GM23338 (cell line): ENCODE results near the gene CHTF8. TPM values are rescaled to one million over a fixed set of nuclear protein-coding genes. Genes with fewer than 3 reads are reported as not detected.
A peak's percentile ranks its signal among the peaks of the same experiment; 100 is the strongest.

ENCODE experiments used
- ATAC-seq: fragments of 200-7000 bp; cut with Tn5 transposase; 3 replicates; pipeline ENCODE4 v1.9.1; 2020
- DNase-seq: peaks from one replicate; pipeline ENCODE4 v3.0.0-alpha.2; 2015; ENCODE audit warnings: low spot score
- H2AFZ ChIP-seq: fragments of 200-600 bp; sonication (generic); 2 replicates; pipeline ENCODE4 v1.8.0; 2016; ENCODE audit warnings: antibody characterized with exemption, mild to moderate bottlenecking, moderate library complexity
- H3F3A ChIP-seq: fragments of 200-600 bp; sonication (generic); replicated peaks from 2 replicates; pipeline ENCODE4 v1.8.0; 2017; ENCODE audit warnings: antibody characterized with exemption, mixed run types, low read depth
- H3K27ac ChIP-seq: fragments of 200-600 bp; sonication (generic); 2 replicates; pipeline ENCODE4 v1.6.1; 2016; ENCODE audit warnings: low read depth
- H3K27me3 ChIP-seq: fragments of 200-600 bp; sonication (generic); 2 replicates; pipeline ENCODE4 v1.8.0; 2016; ENCODE audit warnings: mild to moderate bottlenecking, mixed run types, moderate library complexity; ENCODE audit not compliant: insufficient read depth
- H3K36me3 ChIP-seq: fragments of 200-600 bp; sonication (generic); 2 replicates; pipeline ENCODE4 v1.8.0; 2016; ENCODE audit warnings: mild to moderate bottlenecking; ENCODE audit not compliant: insufficient read depth
- H3K4me1 ChIP-seq: fragments of 200-600 bp; sonication (generic); 2 replicates; pipeline ENCODE4 v1.8.0; 2016; ENCODE audit warnings: mild to moderate bottlenecking, moderate library complexity; ENCODE audit not compliant: insufficient read depth
- H3K4me2 ChIP-seq: fragments of 200-600 bp; sonication (generic); 2 replicates; pipeline ENCODE4 v1.7.1; 2017; ENCODE audit warnings: mixed run types
- H3K4me3 ChIP-seq: fragments of 200-600 bp; sonication (generic); 2 replicates; pipeline ENCODE4 v1.6.1; 2016; ENCODE audit warnings: mixed run types
- H3K79me2 ChIP-seq: fragments of 200-600 bp; sonication (generic); replicated peaks from 2 replicates; pipeline ENCODE4 v1.8.0; 2017; ENCODE audit warnings: mild to moderate bottlenecking; ENCODE audit not compliant: insufficient read depth
- H3K9me2 ChIP-seq: fragments of 200-600 bp; sonication (generic); 2 replicates; pipeline ENCODE4 v1.8.0; 2017; ENCODE audit not compliant: insufficient read depth
- H4K20me1 ChIP-seq: fragments of 200-600 bp; sonication (generic); replicated peaks from 2 replicates; pipeline ENCODE4 v1.8.0; 2017; ENCODE audit warnings: mild to moderate bottlenecking; ENCODE audit not compliant: insufficient read depth
- H3K27ac Mint-ChIP-seq: 2 replicates; pipeline ENCODE4 v1.8.0; 2020; ENCODE audit warnings: inconsistent platforms, mild to moderate bottlenecking, moderate library complexity, mixed read lengths
- H3K27me3 Mint-ChIP-seq: 3 replicates; pipeline ENCODE4 v1.8.0; 2022; ENCODE audit warnings: low read depth, mild to moderate bottlenecking, moderate library complexity, mixed read lengths, inconsistent platforms; ENCODE audit not compliant: insufficient read depth, poor library complexity
- H3K36me3 Mint-ChIP-seq: 3 replicates; pipeline ENCODE4 v1.8.0; 2021; ENCODE audit warnings: low read depth, mild to moderate bottlenecking, inconsistent platforms, moderate library complexity, mixed read lengths
- H3K4me1 Mint-ChIP-seq: 3 replicates; pipeline ENCODE4 v1.8.0; 2020; ENCODE audit warnings: mild to moderate bottlenecking, inconsistent platforms, mixed read lengths
- H3K4me3 Mint-ChIP-seq: 3 replicates; pipeline ENCODE4 v1.8.0; 2021; ENCODE audit warnings: moderate library complexity, mild to moderate bottlenecking, inconsistent platforms, mixed read lengths
- H3K9me3 Mint-ChIP-seq: 3 replicates; pipeline ENCODE4 v1.8.0; 2020; ENCODE audit warnings: moderate library complexity, mild to moderate bottlenecking, inconsistent platforms, mixed read lengths
- CREB1 ChIP-seq: fragments of 250-450 bp; sonication (Bioruptor Pico); IDR thresholded peaks from 2 replicates; pipeline ENCODE4 v1.5.0; 2020; ENCODE audit warnings: low read depth, mild to moderate bottlenecking, moderate library complexity
- CTCF ChIP-seq, 2 experiments: fragments of 200-600 bp in 1 of 2; sonication (generic) in 1 of 2; conservative IDR thresholded peaks; 2 replicates each; pipeline versions ENCODE4 v1.5.1 to v1.6.1; 2016 to 2017; ENCODE audit warnings: antibody characterized with exemption in 2 of 2, low read depth in 2 of 2, mild to moderate bottlenecking in 2 of 2, moderate library complexity in 1 of 2
- ETS1 ChIP-seq: IDR thresholded peaks from 2 replicates; pipeline ENCODE4 v1.6.1; 2016; ENCODE audit warnings: antibody characterized with exemption
- EZH2 ChIP-seq: fragments of 200-600 bp; sonication (generic); IDR thresholded peaks from one replicate; pipeline ENCODE4 v1.8.0; 2017; ENCODE audit warnings: antibody characterized with exemption, mild to moderate bottlenecking, low read depth; ENCODE audit not compliant: unreplicated experiment
- JUNB ChIP-seq: IDR thresholded peaks from one replicate; pipeline ENCODE4 v1.6.1; 2016; ENCODE audit warnings: antibody characterized with exemption; ENCODE audit not compliant: unreplicated experiment
- POLR2AphosphoS5 ChIP-seq: IDR thresholded peaks from 2 replicates; pipeline ENCODE4 v1.6.1; 2016; ENCODE audit warnings: antibody characterized with exemption, low read depth
- REST ChIP-seq: IDR thresholded peaks from one replicate; pipeline ENCODE4 v1.6.1; 2018; ENCODE audit warnings: antibody characterized with exemption; ENCODE audit not compliant: unreplicated experiment
- STAT1 ChIP-seq: IDR thresholded peaks from one replicate; pipeline ENCODE4 v1.6.1; 2016; ENCODE audit warnings: antibody characterized with exemption; ENCODE audit not compliant: unreplicated experiment
- ZNF331 ChIP-seq: fragments of 250-450 bp; sonication (Bioruptor Pico); IDR thresholded peaks from 2 replicates; pipeline ENCODE4 v1.5.0; 2020; ENCODE audit warnings: low read depth, mild to moderate bottlenecking, moderate library complexity
- ZNF462 ChIP-seq: fragments of 250-450 bp; sonication (Bioruptor Pico); IDR thresholded peaks from 2 replicates; pipeline ENCODE4 v1.5.0; 2020; ENCODE audit warnings: mild to moderate bottlenecking, moderate library complexity
- polyA plus RNA-seq: library from polyadenylated mRNA; unstranded; fragments of >200 nt; fragmentation: Nextera tagmentation; extraction: Ambion mirVana; gene quantifications from 2 replicates; pipeline ENCODE4 v1.2.1, GENCODE V29; 2016
- total RNA-seq: library from RNA; depleted of rRNA; stranded (reverse); fragments of >200 nt; shearing (Covaris generic); gene quantifications from 2 replicates; pipeline ENCODE4 v1.2.3, GENCODE V29; 2014

CHTF8 gene
- total and polyA plus RNA-seq, 2 experiments from 2014 or later: 24.4 to 155 TPM

- TF ChIP-seq REST (no peak), CTCF (conservative IDR thresholded peaks at IDR 0.05; ENCODE audit: low read depth in 2 of 2) (no peak), ZNF331 (CRISPR knock-in tag) (no peak)
Measured at GRCh38 chr16:69088684-69089083, 43.7 kb downstream of the CHTF8 start (continued).

- no peak overlapping the region for H3K4me3 Mint-ChIP-seq
- H3K27me3 ChIP-seq: no peaks in the 10 kb centered on the region
- H3K79me2 ChIP-seq: no peaks in the 10 kb centered on the region
- H3K4me3 ChIP-seq: no peak overlapping the region
- peak overlapping the region; percentile 10; the same call in 1 of the 2 replicates for H3K27ac Mint-ChIP-seq
- H3K27ac ChIP-seq: peak overlapping the region; percentile 32; the same call in 1 of the 2 replicates
- H3K4me1 Mint-ChIP-seq: peaks cover 41% of the 10 kb centered on the region
- peaks cover 7% of the 10 kb centered on the region; the same call in 1 of the 2 replicates for H3K9me2 ChIP-seq
- peaks cover 15% of the 10 kb centered on the region; the same call in 1 of the 2 replicates for H3F3A ChIP-seq
- no peak overlapping the region for H3K4me2 ChIP-seq
- no peak overlapping the region for H2AFZ ChIP-seq
- H3K9me3 Mint-ChIP-seq: no peaks in the 10 kb centered on the region
- peaks cover 17% of the 10 kb centered on the region; the same call in 1 of the 3 replicates for H3K36me3 Mint-ChIP-seq
- peaks cover 12% of the 10 kb centered on the region for H3K27me3 Mint-ChIP-seq
- H3K36me3 ChIP-seq: no peaks in the 10 kb centered on the region
- no peaks in the 10 kb centered on the region for H4K20me1 ChIP-seq
- H3K4me1 ChIP-seq: peaks cover 24% of the 10 kb centered on the region
- ATAC-seq (no peak), DNase-seq (no peak)
- TF ChIP-seq ZNF331 (CRISPR knock-in tag): no peak
- TF ChIP-seq CREB1 (CRISPR knock-in tag): no peak
- TF ChIP-seq ZNF462 (CRISPR knock-in tag): no peak
- TF ChIP-seq ETS1: no peak
- TF ChIP-seq EZH2: no peak
- TF ChIP-seq JUNB: no peak
- TF ChIP-seq CTCF (conservative IDR thresholded peaks at IDR 0.05; ENCODE audit: low read depth in 2 of 2): no peak
- TF ChIP-seq STAT1: no peak
- TF ChIP-seq POLR2AphosphoS5: no peak
Measured at GRCh38 chr16:69087161-69087581, 45.2 kb downstream of the CHTF8 start.
